GM23248 (cell line): ENCODE data around the gene WFDC6.

ENCODE experiments used
- EZH2 ChIP-seq: fragments of 200-600 bp; sonication (generic); IDR thresholded peaks from 2 replicates; pipeline ENCODE4 v1.6.1; 2018; ENCODE audit warnings: antibody characterized with exemption, mild to moderate bottlenecking; ENCODE audit not compliant: insufficient read depth, poor library complexity, severe bottlenecking
- EZH2phosphoT487 ChIP-seq: fragments of 200-600 bp; sonication (generic); IDR thresholded peaks from 2 replicates; pipeline ENCODE4 v1.6.1; 2018; ENCODE audit warnings: antibody characterized with exemption, moderate library complexity, mild to moderate bottlenecking, low read depth; ENCODE audit not compliant: insufficient read depth

GRCh38 chr20:45502561-45502960 lies 36.7 kb downstream of the WFDC6 start:
- TF ChIP-seq EZH2: no peak
- no peak for TF ChIP-seq EZH2phosphoT487
